ENCODE measurements around the gene POP4.

Gene POP4

DNA sequence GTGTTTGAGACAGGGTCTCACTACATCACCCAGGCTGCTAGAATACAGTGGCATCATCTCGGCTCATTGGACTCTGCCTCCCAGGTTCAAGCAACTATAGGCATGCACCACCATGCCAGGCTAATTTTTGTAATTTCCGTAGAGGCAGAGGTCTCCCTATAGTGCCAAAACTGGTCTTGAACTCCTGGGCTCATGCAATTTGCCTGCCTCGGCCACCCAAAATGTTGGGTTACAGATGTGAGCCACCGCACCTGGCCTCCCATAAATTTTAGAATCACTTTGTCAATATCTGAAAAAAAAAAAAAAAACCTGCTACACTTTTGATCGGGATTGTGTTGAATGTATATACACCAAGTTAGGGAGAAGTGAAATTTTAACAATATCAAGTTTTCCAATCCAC, 47.3 kb downstream of the POP4 start:
- H3K9ac ChIP-seq (ENCODE audit: low read depth, low read length): no peak overlapping the region
- no peak overlapping the region for H3K27ac ChIP-seq (ENCODE audit: low read length)
- H2AFZ ChIP-seq (ENCODE audit: low read depth, low read length): no peak overlapping the region
- TF ChIP-seq EZH2 (IDR thresholded peaks at IDR 0.05; ENCODE audit: borderline replicate concordance, low read depth, low read length, severe bottlenecking): no peak
- TF ChIP-seq, protein P1, sequence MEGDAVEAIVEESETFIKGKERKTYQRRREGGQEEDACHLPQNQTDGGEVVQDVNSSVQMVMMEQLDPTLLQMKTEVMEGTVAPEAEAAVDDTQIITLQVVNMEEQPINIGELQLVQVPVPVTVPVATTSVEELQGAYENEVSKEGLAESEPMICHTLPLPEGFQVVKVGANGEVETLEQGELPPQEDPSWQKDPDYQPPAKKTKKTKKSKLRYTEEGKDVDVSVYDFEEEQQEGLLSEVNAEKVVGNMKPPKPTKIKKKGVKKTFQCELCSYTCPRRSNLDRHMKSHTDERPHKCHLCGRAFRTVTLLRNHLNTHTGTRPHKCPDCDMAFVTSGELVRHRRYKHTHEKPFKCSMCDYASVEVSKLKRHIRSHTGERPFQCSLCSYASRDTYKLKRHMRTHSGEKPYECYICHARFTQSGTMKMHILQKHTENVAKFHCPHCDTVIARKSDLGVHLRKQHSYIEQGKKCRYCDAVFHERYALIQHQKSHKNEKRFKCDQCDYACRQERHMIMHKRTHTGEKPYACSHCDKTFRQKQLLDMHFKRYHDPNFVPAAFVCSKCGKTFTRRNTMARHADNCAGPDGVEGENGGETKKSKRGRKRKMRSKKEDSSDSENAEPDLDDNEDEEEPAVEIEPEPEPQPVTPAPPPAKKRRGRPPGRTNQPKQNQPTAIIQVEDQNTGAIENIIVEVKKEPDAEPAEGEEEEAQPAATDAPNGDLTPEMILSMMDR (IDR thresholded peaks at IDR 0.05; ENCODE audit: borderline replicate concordance, extremely low read depth, low read length, poor library complexity, severe bottlenecking): no peak
- no peaks in the 10 kb centered on the region for H3K27me3 ChIP-seq (ENCODE audit: insufficient read depth, low read length, poor library complexity)
- no peaks in the 10 kb centered on the region for H3K79me2 ChIP-seq (ENCODE audit: insufficient read depth, low read length)
- DNase-seq (no peak), ATAC-seq (ENCODE audit: insufficient read depth, low read depth) (no peak)
- H3K4me2 ChIP-seq (ENCODE audit: insufficient read depth, low read length): no peak overlapping the region
- H3K4me3 ChIP-seq (ENCODE audit: low read depth in 1 of 2, low read length in 2 of 2): no peak overlapping the region
- no peaks in the 10 kb centered on the region for H4K20me1 ChIP-seq (ENCODE audit: insufficient read depth, low read length)
- H3K9me3 ChIP-seq (ENCODE audit: insufficient read depth, low read length, severe bottlenecking): no peaks in the 10 kb centered on the region
- no peaks in the 10 kb centered on the region for H3K4me1 ChIP-seq (ENCODE audit: insufficient read depth, low read length)
- H3K36me3 ChIP-seq (ENCODE audit: insufficient read depth, low read length): no peaks in the 10 kb centered on the region

DNA sequence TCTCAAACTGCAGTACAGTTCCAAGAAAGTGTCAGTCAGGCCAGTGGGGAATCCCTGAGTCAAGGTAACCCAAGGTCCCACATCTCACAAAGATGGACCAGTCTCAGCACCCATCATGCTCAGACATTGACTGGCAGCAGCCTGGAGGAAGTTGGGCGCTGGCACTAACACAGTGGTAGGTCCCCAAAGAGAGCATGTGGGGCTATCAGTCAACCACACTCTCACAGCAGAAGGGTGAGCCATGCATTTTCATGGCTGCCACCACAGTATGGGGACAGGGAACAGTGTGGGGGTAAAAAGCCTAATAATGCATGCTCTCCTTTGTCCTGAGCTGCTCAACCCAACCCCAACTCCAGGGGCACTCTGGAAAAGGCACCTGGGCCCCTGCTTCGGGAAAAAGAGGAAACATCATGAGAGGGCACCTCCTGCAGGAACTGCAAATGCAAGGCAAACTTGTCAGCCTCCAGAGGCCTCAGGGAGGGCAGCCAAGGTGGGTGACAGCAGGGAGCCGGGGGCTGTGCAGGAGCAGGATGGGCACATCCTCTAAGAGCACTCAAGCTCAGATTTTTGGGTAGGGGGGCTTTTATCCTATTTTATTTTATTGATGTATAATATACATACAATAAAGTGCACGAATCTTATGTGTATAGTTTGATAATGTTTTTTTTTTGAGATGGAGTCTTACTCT, 49.7 kb downstream of the POP4 start:
- Histone ChIP-seq H3K36me3 (ENCODE audit: insufficient read depth, low read length) (no peaks in the 10 kb centered on the region), H3K9ac (ENCODE audit: low read depth, low read length) (no peak overlapping the region), H3K9me3 (ENCODE audit: insufficient read depth, low read length, severe bottlenecking) (no peaks in the 10 kb centered on the region), H2AFZ (ENCODE audit: low read depth, low read length) (no peak overlapping the region), H3K27me3 (ENCODE audit: insufficient read depth, low read length, poor library complexity) (no peaks in the 10 kb centered on the region), H3K4me2 (ENCODE audit: insufficient read depth, low read length) (no peak overlapping the region), H3K4me1 (ENCODE audit: insufficient read depth, low read length) (no peaks in the 10 kb centered on the region), H3K27ac (ENCODE audit: low read length) (no peak overlapping the region), H3K79me2 (ENCODE audit: insufficient read depth, low read length) (no peaks in the 10 kb centered on the region), H4K20me1 (ENCODE audit: insufficient read depth, low read length) (no peaks in the 10 kb centered on the region), H3K4me3 (ENCODE audit: low read depth in 1 of 2, low read length in 2 of 2) (no peak overlapping the region)
- ATAC-seq (ENCODE audit: insufficient read depth, low read depth): no peak
- TF ChIP-seq EZH2 (IDR thresholded peaks at IDR 0.05; ENCODE audit: borderline replicate concordance, low read depth, low read length, severe bottlenecking): no peak
- TF ChIP-seq, protein P1 (IDR thresholded peaks at IDR 0.05; ENCODE audit: borderline replicate concordance, extremely low read depth, low read length, poor library complexity, severe bottlenecking): no peak
- no peak for DNase-seq

DNA sequence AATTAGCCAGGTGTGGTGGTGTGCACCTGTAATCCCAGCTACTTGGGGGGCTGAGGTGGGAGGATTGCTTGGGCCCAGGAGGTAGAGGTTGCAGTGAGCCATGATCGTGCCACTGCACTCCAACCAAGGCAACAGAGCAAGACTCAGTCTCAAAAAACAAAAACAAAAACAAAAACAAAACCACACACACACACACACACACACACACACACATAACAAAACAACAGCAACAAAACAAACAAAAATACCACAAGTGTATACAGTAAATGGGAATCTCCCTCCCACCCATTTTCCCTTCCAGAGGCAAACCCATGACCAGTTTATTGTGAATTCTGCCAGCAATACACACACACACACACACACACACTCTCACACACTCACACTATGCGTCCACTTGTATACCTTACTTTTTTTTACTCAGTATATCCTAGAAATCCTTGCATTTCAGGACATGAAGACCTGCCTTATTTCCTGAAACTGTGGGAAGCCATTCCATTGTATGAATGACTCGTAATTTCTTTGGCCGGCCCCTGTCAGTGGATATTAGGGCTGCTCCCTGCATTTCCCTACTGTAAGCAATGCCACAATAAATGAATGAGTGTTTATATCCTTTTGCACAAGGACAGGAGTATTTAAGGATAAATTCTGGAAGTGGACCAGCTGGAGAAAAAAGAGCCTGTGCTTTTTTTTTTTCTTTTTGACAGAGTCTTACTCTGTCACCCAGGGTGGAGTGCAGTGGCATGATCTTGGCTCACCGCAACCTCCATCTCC, 52.3 kb downstream of the POP4 start:
- no peaks in the 10 kb centered on the region for H4K20me1 ChIP-seq (ENCODE audit: insufficient read depth, low read length)
- H3K36me3 ChIP-seq (ENCODE audit: insufficient read depth, low read length): no peaks in the 10 kb centered on the region
- H3K27ac ChIP-seq (ENCODE audit: low read length): no peak overlapping the region
- TF ChIP-seq EZH2 (IDR thresholded peaks at IDR 0.05; ENCODE audit: borderline replicate concordance, low read depth, low read length, severe bottlenecking): no peak
- TF ChIP-seq, protein P1 (IDR thresholded peaks at IDR 0.05; ENCODE audit: borderline replicate concordance, extremely low read depth, low read length, poor library complexity, severe bottlenecking): no peak
- H3K9me3 ChIP-seq (ENCODE audit: insufficient read depth, low read length, severe bottlenecking): no peaks in the 10 kb centered on the region
- no peak for ATAC-seq (ENCODE audit: insufficient read depth, low read depth)
- H3K4me2 ChIP-seq (ENCODE audit: insufficient read depth, low read length): no peak overlapping the region
- no peak overlapping the region for H2AFZ ChIP-seq (ENCODE audit: low read depth, low read length)
- DNase-seq: no peak
- H3K79me2 ChIP-seq (ENCODE audit: insufficient read depth, low read length): no peaks in the 10 kb centered on the region
- H3K27me3 ChIP-seq (ENCODE audit: insufficient read depth, low read length, poor library complexity): no peaks in the 10 kb centered on the region
- H3K9ac ChIP-seq (ENCODE audit: low read depth, low read length): no peak overlapping the region
- H3K4me3 ChIP-seq (ENCODE audit: low read depth in 1 of 2, low read length in 2 of 2): no peak overlapping the region
- no peaks in the 10 kb centered on the region for H3K4me1 ChIP-seq (ENCODE audit: insufficient read depth, low read length)

Measured in DND-41 (cell line).